PC-3 (cell line): Measurements from ENCODE around the gene CXCL5. TPM values are rescaled to one million over a fixed set of nuclear protein-coding genes. Genes with fewer than 3 reads are reported as not detected.

ENCODE experiments used
- ATAC-seq: fragments of 200-7000 bp; cut with Tn5 transposase; 2 replicates; pipeline ENCODE4 v1.9.1; 2020; ENCODE audit warnings: mild to moderate bottlenecking, moderate library complexity
- BruUV-seq: library from RNA; stranded (reverse); fragments of 400-500 nt; replicated peaks from 2 replicates; lab custom pipeline; 2021; lab: Mats Ljungman, UMichigan
- CTCF ChIA-PET: fragments of 300-600 bp; sonication (Branson Sonifier 250); formaldehyde crosslinking; loops from one replicate; lab custom pipeline; 2022; ENCODE audit warnings: antibody characterized with exemption; lab: Charles Lee
- POLR2A ChIA-PET: fragments of 300-600 bp; sonication (Branson Sonifier 250); formaldehyde crosslinking; loops from one replicate; lab custom pipeline; 2022; ENCODE audit warnings: antibody characterized with exemption; ENCODE audit not compliant: unreplicated experiment; lab: Charles Lee
- DNase-seq: peaks from one replicate; pipeline ENCODE4 v3.0.0-alpha.2; 2015
- H2AFZ ChIP-seq: fragments of 300-600 bp; sonication (generic); 2 replicates; pipeline ENCODE4 v1.6.0; 2016; ENCODE audit warnings: antibody characterized with exemption, low read length
- H3F3A ChIP-seq: fragments of 300-600 bp; sonication (generic); one replicate; pipeline ENCODE4 v1.6.0; 2017; ENCODE audit warnings: antibody characterized with exemption, low read length, control low read depth, mild to moderate bottlenecking; ENCODE audit not compliant: unreplicated experiment
- H3K27ac ChIP-seq: fragments of 300-600 bp; sonication (generic); 2 replicates; pipeline ENCODE4 v1.5.1; 2016; ENCODE audit warnings: mild to moderate bottlenecking, low read length
- H3K27me3 ChIP-seq: fragments of 300-600 bp; sonication (generic); 2 replicates; pipeline ENCODE4 v1.6.1; 2016; ENCODE audit warnings: low read length, mixed read lengths
- H3K36me3 ChIP-seq: fragments of 300-600 bp; sonication (generic); 2 replicates; pipeline ENCODE4 v1.6.1; 2016; ENCODE audit warnings: low read depth, mixed run types, low read length, mixed read lengths
- H3K4me1 ChIP-seq: fragments of 300-600 bp; sonication (generic); 2 replicates; pipeline ENCODE4 v1.5.1; 2016; ENCODE audit warnings: low read length; ENCODE audit not compliant: insufficient read depth
- H3K4me2 ChIP-seq: fragments of 300-600 bp; sonication (generic); 2 replicates; pipeline ENCODE4 v1.6.0; 2016; ENCODE audit warnings: low read length
- H3K4me3 ChIP-seq: fragments of 300-600 bp; sonication (generic); 2 replicates; pipeline ENCODE4 v1.5.1; 2016; ENCODE audit warnings: mild to moderate bottlenecking, low read length, mixed read lengths
- H3K79me2 ChIP-seq: fragments of 300-600 bp; sonication (generic); 2 replicates; pipeline ENCODE4 v1.6.1; 2017; ENCODE audit warnings: low read length, mixed read lengths
- H3K9ac ChIP-seq: fragments of 300-600 bp; sonication (generic); 2 replicates; pipeline ENCODE4 v1.6.0; 2016; ENCODE audit warnings: mild to moderate bottlenecking, low read length
- H3K9me2 ChIP-seq: fragments of 300-600 bp; sonication (generic); replicated peaks from 2 replicates; pipeline ENCODE4 v1.6.1; 2016; ENCODE audit warnings: mixed run types, low read length, mixed read lengths
- H3K9me3 ChIP-seq: fragments of 300-600 bp; sonication (generic); 2 replicates; pipeline ENCODE4 v1.6.1; 2016; ENCODE audit warnings: low read length, mixed read lengths
- H4K20me1 ChIP-seq: fragments of 300-600 bp; sonication (generic); 2 replicates; pipeline ENCODE4 v1.6.1; 2016; ENCODE audit warnings: low read length, mixed read lengths
- CTCF ChIP-seq: fragments of 300-600 bp; sonication (generic); conservative IDR thresholded peaks from 2 replicates; pipeline ENCODE4 v1.5.1; 2017; ENCODE audit warnings: antibody characterized with exemption, low read depth, mild to moderate bottlenecking, low read length
- EZH2 ChIP-seq: fragments of 300-600 bp; sonication (generic); IDR thresholded peaks from one replicate; pipeline ENCODE4 v1.6.1; 2017; ENCODE audit warnings: antibody characterized with exemption, mild to moderate bottlenecking, low read length; ENCODE audit not compliant: unreplicated experiment
- EZH2phosphoT487 ChIP-seq: fragments of 300-600 bp; sonication (generic); IDR thresholded peaks from 2 replicates; pipeline ENCODE4 v1.6.1; 2018; ENCODE audit warnings: mild to moderate bottlenecking, antibody characterized with exemption, low read length, borderline replicate concordance
- intact Hi-C: fragments of 100-400 bp; cut with micrococcal nuclease; formaldehyde crosslinking; loops from 2 replicates; pipeline ENCODE4 v1.9.0; 2023
- total RNA-seq: library from RNA; depleted of rRNA; stranded (reverse); fragments of >200 nt; gene quantifications from 2 replicates; pipeline ENCODE4 v1.2.3, GENCODE V29; 2014

The CXCL5 gene
- total RNA-seq, 1 experiment from 2014 or later: 0.55 TPM

DNA sequence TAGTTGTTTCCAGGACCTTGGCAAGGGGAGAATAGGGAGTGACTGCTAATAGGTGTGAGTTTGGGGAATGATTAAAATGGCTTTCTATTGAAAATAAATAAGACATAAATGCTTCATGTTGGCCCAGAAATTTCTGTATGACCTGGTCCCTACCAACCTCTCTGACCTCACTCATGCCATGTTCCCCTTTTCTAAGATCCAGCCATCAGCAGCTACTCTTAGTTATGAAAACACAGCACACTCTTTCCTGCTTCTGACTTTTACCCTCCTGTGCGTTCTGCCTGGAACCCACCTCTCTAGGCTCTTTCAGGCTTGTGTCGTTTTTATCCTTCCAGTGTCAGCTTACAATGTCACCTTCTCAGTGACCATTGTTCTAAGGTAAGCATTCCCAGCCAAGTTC, 14.8 kb upstream of the CXCL5 start:
- DNase-seq (no peak), ATAC-seq (no peak)
- H4K20me1 ChIP-seq: no peaks in the 10 kb centered on the region
- no peak overlapping the region for H2AFZ ChIP-seq
- no peaks in the 10 kb centered on the region for H3K9me3 ChIP-seq
- no peaks in the 10 kb centered on the region for H3K79me2 ChIP-seq
- no TSS peak for BruUV-seq
- H3F3A ChIP-seq: peaks cover 9% of the 10 kb centered on the region
- ChIA-PET CTCF (no interaction called here), POLR2A (interaction anchor here (0.6 kb wide), 1 partner anchor 35 kb away, joined by 8 read pairs; no protein-coding TSS in a partner anchor)
- TF ChIP-seq CTCF (no peak), EZH2 (no peak), EZH2phosphoT487 (no peak)
- H3K4me2 ChIP-seq: no peak overlapping the region
- peaks cover 24% of the 10 kb centered on the region for H3K4me1 ChIP-seq
- H3K4me3 ChIP-seq: no peak overlapping the region
- no peaks in the 10 kb centered on the region for H3K36me3 ChIP-seq
- no peak overlapping the region for H3K9ac ChIP-seq
- no peaks in the 10 kb centered on the region for H3K27me3 ChIP-seq
- intact Hi-C loops: no loop called here
- no peaks in the 10 kb centered on the region for H3K9me2 ChIP-seq
- H3K27ac ChIP-seq: no peak overlapping the region

DNA sequence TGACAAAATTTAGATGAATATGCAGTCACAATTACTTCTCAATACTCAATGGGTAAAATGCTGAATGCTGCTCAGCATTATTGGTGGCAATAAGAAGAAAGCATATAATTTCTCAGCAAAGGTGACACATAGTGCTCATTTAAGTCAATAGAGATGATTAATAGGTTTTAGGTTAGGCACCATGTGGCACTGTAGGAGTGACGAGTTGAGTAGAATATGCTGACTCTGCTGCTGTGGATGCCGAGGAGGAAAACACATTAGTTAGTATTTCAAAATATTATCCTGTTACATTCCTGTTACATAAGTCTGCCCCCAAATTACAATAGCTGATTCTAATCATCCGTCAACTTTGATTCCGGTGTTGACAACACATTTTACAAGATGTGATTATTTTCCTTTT, 13.7 kb upstream of the CXCL5 start:
- Histone ChIP-seq H3K4me3 (no peak overlapping the region), H3K9me3 (no peaks in the 10 kb centered on the region), H3K9ac (no peak overlapping the region), H4K20me1 (no peaks in the 10 kb centered on the region), H3K27me3 (no peaks in the 10 kb centered on the region), H3K4me1 (peaks cover 22% of the 10 kb centered on the region), H3K4me2 (no peak overlapping the region), H2AFZ (no peak overlapping the region), H3F3A (peaks cover 9% of the 10 kb centered on the region), H3K79me2 (no peaks in the 10 kb centered on the region), H3K36me3 (no peaks in the 10 kb centered on the region), H3K27ac (no peak overlapping the region), H3K9me2 (no peaks in the 10 kb centered on the region)
- POLR2A ChIA-PET: no interaction called here
- TF ChIP-seq EZH2phosphoT487 (no peak), CTCF (no peak), EZH2 (no peak)
- no peak for DNase-seq
- CTCF ChIA-PET: no interaction called here
- intact Hi-C loops: no loop called here
- no peak for ATAC-seq
- no TSS peak for BruUV-seq

GRCh38 chr4:74009307-74009706, 10.8 kb upstream of the CXCL5 start:
- POLR2A ChIA-PET: no interaction called here
- no peaks in the 10 kb centered on the region for H3K9me2 ChIP-seq
- no peak overlapping the region for H3K9ac ChIP-seq
- H3F3A ChIP-seq: no peaks in the 10 kb centered on the region
- TF ChIP-seq EZH2phosphoT487: no peak
- no peak for TF ChIP-seq EZH2
- no peak for TF ChIP-seq CTCF
- H3K4me1 ChIP-seq: peaks cover 22% of the 10 kb centered on the region
- H3K9me3 ChIP-seq: no peaks in the 10 kb centered on the region
- ATAC-seq (no peak), DNase-seq (no peak)
- H2AFZ ChIP-seq: no peak overlapping the region
- no peaks in the 10 kb centered on the region for H3K27me3 ChIP-seq
- intact Hi-C loops: no loop called here
- BruUV-seq: no TSS peak
- H3K4me3 ChIP-seq: no peak overlapping the region
- H3K27ac ChIP-seq: no peak overlapping the region
- no peaks in the 10 kb centered on the region for H3K36me3 ChIP-seq
- H3K79me2 ChIP-seq: no peaks in the 10 kb centered on the region
- no peaks in the 10 kb centered on the region for H4K20me1 ChIP-seq
- CTCF ChIA-PET: no interaction called here
- H3K4me2 ChIP-seq: no peak overlapping the region
